Keratinocyte (primary cell): ENCODE results near the gene CHD9NB.

ENCODE experiments used
- EZH2 ChIP-seq: IDR thresholded peaks from one replicate; pipeline ENCODE4 v1.6.1; 2012; ENCODE audit warnings: inconsistent platforms, mild to moderate bottlenecking, low read length, moderate library complexity
- TF ChIP-seq, protein P1 (sequence below), 3 experiments: IDR thresholded peaks in 1 of 3; conservative IDR thresholded peaks in 1 of 3; optimal IDR thresholded peaks in 1 of 3; 2 replicates in 2 of 3; 3 replicates in 1 of 3; pipeline versions ENCODE3 to v1.5.1; 2011; ENCODE audit warnings: low read length in 3 of 3, mild to moderate bottlenecking in 3 of 3, moderate library complexity in 2 of 3, control low read depth in 1 of 3, inconsistent platforms in 1 of 3; ENCODE audit not compliant: insufficient read depth in 2 of 3; ENCODE audit errors: extremely low read depth in 1 of 3

DNA sequence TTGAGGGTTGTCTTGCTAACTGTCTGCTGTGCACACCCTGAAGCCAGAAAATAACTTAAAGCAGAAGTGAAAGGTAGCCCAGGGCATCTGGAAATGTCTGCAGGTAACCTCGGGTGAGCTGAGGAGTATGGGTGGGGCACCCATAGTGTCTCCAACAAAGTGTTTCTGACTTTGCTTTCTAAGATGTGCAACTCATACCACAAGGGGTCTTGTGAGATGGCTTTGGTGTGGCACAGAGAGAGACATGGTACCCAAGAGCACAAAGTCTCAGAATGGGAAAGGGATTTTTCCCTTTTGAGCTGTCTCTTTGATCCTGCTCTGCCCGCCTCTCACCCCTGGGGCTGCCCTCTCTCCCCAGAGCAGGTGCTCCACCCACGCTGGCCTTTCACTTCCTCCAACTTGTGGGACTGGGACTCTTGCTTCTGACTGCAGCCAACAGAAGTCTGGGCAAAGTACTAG, 9.0 kb upstream of the CHD9NB start:
- TF ChIP-seq, protein P1, sequence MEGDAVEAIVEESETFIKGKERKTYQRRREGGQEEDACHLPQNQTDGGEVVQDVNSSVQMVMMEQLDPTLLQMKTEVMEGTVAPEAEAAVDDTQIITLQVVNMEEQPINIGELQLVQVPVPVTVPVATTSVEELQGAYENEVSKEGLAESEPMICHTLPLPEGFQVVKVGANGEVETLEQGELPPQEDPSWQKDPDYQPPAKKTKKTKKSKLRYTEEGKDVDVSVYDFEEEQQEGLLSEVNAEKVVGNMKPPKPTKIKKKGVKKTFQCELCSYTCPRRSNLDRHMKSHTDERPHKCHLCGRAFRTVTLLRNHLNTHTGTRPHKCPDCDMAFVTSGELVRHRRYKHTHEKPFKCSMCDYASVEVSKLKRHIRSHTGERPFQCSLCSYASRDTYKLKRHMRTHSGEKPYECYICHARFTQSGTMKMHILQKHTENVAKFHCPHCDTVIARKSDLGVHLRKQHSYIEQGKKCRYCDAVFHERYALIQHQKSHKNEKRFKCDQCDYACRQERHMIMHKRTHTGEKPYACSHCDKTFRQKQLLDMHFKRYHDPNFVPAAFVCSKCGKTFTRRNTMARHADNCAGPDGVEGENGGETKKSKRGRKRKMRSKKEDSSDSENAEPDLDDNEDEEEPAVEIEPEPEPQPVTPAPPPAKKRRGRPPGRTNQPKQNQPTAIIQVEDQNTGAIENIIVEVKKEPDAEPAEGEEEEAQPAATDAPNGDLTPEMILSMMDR (optimal IDR thresholded peaks at IDR 0.05 in 1 of 3, IDR thresholded peaks at IDR 0.05 in 1 of 3, conservative IDR thresholded peaks at IDR 0.05 in 1 of 3; ENCODE audit: extremely low read depth in 1 of 3, insufficient read depth in 2 of 3, low read length in 3 of 3) = no peak
- TF ChIP-seq EZH2 = no peak
